ELF-1 (cell line): ENCODE data around the gene PAPOLA.
"Not testable (repeated sequence)": the region's sequence is repeated elsewhere in the genome, so short reads cannot be mapped to it uniquely, and the experiment has no call there.

Experiments
- DNase-seq: peaks from one replicate; pipeline ENCODE4 v3.0.0-alpha.2; 2016; ENCODE audit warnings: low read depth, low spot score

The PAPOLA gene

DNA sequence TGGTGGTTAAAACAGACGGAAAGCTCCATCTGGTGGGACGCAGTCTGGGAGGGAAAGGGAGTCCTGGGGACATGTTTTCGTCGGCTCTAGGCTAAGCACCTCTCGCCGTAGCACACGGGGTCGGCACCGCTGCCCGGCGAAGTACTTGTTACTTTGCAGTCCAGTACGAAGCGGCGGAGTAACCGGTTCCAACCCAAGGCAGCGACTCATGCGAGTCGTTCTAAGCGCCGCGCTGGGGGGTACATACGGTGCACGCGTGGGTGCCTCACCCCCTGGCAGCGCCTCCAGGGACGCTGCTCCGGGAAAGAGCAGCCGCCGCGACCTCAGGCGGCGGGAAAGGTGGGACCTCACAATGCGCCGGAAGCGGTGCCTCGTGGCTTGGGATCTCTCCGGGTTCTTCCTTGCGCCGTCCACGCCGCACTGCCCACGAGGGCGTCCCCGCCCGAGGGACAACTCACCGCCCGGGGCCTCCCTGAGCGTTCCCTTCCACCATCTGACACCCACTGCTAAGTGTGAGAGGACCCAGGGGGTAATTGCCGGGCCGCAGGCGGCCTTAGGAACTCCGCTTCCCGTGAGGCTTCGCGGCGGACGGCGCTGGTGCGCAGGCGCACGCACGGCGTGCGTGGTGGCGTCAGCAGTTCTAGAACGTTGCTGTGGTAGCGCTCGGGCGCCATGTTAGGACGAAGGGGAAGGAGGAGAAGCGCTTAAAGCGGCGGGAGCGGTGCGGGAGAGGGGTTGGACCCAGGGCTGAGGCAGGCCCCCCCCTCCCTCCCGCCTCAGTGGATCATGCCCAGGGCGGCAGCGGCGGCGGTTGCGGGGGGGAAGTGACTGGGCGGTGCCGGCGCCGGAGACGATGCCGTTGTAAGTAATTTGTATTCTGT, at the start of gene PAPOLA:
TSS of gene PAPOLA (plus strand) at position 643 of the 881 bp plus-strand sequence. CDS start at position 854, 211 bp downstream.
- DNase-seq = peak; percentile 96

DNA sequence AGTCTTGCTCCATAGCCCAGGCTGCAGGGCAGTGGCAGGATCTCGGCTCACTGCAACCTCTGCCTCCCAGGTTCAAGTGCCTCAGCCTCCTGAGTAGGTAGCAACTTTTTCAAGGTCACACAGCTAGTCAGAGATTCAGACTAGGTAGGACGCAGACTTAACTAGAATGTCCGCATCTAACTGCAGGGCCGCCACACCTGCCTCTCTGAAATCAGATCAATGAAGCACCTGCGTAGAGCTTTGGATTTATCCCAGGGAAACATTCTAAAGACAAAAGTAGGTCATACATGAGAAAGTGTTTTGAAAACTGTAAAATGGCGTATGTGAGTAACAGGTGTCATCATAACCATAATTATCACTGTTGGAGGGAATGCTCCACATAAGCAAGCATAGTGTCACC, 49.5 kb upstream of the PAPOLA start:
- no peak for DNase-seq

DNA sequence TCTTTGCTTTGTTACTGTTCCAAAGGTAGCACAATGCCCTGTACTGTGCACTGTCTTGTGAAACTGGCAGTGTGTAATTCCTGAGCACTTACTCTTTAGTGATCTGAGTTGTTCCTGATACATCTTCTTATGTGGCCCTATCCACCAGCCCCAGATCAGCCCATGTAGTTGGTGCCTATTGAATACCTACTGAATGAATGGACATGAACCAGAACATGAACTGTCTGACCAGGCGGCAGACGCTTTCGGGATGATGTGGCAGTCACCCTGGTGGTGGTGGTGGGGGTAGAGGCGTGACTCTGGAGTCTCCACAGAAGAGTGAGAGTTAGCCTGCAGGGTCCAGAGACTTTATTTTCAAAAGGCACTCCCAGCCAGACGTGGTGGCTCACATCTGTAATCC, 46.6 kb upstream of the PAPOLA start:
- no peak for DNase-seq

DNA sequence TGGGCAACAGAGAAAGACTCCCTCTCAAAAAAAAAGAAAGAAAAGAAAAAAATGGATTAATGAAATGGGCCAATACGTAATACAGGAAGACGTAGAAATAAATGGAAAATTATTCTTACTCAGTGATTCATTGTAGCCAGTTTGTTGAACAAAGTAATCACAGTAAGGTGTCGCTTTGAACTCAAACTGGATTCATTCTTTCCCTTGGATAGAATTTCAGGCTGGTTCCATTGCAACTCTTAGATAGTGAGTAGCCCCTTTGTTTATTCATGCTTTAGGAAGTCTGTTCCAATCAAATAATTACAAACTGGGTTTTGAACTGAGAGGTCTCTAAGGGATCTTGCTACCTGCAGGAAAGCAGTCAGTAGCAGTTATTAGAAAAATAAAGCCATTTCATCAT, 42.3 kb upstream of the PAPOLA start:
- no peak for DNase-seq

DNA sequence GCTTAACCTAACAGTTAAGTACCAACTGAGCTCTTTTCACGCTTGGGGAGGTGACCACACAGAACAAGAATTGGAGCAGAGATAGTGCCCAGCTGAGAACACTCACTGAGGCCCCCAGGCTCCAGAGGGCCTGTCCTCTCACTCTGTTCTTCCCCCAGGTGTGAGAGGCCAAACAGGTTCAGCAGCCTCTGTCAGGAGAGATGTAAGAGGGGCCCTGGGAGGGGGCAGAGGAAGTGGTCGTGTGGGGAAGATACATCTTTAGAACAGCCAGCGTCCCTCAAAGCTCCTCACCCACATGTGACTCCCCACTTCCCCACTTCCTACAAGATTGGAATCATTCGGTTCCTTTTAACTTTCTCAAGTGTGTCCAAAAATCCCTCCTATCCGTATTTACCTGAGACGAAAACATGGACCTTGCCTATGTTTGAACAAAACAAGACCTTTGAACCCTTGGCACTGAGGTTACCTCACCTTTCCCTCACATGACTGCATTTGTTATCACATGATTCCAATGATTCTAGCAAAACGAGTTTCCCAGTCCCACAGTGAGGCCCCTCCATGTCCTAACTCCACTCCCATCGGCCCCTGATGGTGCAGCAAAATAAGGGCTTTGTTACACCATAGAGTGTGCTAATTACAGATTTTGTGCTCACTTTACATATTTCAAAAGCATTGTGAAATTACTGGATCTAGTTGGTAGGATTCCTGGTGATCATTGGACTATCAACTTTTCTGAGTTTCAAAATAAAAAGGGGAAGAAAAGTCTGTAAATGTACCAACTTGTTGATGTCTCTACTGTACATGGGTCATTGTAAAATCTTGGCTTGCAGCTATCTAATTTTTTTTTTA, 40.0 kb upstream of the PAPOLA start:
- peak; percentile 89 for DNase-seq

GRCh38 chr14:96464136-96464535, 38.0 kb upstream of the PAPOLA start:
- no peak for DNase-seq

DNA sequence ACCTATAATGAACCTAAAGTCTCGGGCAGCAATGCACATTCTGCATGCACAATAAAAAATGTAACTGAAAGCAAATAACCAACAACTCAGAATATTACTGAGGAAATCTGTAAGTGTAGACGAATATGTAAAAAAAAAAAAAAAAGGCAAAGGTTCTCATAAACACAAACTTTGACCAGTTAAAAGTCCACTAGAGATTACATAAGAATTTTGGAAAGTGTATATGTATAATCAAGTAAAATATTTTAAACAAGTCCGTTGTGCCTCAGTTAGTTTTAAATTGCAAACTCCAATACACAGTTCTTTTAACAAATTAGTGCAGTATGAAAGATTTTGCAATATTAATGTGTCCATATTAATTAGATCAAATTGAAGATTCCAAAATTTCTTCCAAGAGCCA, 35.3 kb upstream of the PAPOLA start:
- no peak for DNase-seq

DNA sequence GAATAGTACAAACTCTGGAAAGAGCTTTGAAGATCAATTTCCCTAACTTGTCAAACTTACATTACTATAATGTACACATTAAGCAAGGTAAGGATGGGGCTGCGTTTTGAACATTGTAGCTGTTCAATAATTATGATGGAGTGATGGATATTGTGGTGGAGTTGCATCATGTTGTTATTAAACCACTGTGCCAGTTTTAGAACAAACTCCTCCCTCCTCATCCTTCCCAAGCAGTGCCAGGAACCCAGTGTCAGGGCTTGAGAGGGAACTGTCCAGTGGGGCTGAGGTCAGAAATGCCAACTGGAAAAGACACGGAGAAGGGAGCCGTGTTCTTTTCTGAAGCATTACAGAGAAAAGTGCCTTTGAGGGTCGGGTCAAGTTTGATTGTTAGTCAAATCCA, 31.9 kb upstream of the PAPOLA start:
- no peak for DNase-seq

GRCh38 chr14:96470967-96471366, 31.2 kb upstream of the PAPOLA start:
- DNase-seq = not testable (repeated sequence)

- no peak for DNase-seq
Measured at GRCh38 chr14:96478119-96478518, 24.1 kb upstream of the PAPOLA start.

DNA sequence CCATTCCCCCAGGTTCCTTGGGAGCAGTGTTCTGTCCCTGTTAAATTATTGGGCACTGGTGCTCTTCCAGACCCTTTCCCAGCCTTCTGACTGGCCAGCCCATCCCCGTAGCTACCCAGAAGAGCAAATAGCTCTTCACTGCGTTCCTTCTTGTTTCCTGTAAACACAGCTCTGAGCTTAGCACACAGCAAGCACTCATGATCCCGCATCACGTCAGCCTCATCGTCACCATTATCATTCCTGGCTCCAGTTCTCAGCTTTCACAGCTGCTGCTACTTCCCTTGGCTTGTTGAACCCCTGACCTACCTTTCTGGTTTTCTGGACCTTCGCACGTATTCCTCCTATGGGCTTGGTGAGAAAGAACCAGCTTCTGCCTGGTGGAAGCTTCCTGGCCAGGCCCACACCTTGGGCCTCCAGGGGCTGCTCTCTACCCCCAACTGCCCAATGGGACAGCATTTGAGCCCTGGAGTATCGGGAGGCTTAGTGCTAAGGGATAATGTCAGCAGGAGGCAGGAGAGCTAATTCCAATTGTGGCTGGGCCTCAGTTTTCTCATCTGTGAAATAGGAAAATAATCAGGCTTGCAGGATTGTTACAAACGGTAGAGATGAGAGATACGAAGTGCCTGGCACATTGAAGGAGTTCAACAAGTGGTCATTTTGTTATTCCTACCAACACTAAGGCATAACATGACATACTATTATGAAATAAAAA, 22.6 kb upstream of the PAPOLA start:
- peak; percentile 85 for DNase-seq

GRCh38 chr14:96481731-96482314, 20.4 kb upstream of the PAPOLA start:
- DNase-seq = no peak

DNA sequence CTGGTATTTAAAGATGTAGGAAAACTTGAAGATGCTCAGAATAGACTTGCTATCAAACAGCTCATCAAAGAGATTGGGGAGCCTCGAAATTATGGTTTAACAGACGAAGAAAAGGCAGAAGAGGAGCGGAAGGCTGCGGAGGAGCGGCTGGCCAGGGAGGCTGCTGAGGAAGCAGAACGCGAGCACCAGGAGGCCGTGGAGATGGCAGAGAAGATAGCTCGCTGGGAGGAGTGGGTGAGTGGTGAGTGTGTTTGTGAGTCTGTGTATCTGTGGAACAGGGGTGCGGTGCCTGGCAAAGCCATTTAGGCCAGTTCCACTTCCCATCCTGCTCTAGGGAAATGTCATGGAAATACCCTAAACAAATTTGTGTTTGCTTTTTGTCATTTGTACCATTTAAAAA, 19.2 kb upstream of the PAPOLA start:
- DNase-seq = no peak

DNA sequence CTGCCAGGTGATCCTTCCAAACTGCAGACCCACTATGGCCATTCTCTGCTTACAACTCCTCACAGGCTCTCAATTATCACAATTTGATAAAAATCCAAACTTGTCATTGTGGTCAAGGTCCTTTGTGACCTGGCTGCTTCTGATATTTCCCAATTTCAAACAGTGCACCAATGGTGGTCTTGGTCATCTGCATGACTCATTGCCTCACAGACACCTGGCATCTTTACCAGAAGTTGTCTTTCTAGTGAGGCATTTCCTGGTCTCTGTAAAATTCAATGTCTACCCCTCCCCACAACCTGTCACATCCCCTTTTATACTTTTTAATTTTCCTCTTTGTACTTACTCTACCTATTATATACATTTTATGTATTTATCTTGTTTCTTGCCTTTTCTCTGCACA, 17.8 kb upstream of the PAPOLA start:
- DNase-seq = no peak

GRCh38 chr14:96486705-96487104, 15.5 kb upstream of the PAPOLA start:
- no peak for DNase-seq

DNA sequence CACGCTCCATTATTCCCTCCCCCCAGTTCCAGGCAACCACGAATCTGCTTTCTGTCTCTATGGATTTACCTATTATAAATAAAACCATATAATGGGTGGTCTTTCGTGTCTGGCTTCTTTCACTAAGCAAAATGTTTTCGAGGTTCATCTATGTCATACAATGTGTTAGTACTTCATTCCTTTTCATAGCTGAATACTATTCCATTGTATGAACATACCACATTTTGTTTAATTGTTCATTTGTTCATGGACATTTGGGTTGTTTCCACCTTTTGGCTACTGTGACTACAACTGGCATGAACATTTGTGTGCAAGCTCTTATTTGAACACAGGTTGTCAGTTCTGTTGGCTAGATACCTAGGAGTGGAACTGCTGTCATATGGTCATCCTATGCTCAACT, 12.9 kb upstream of the PAPOLA start:
- DNase-seq = no peak

- no peak for DNase-seq
Measured at GRCh38 chr14:96493178-96493577, 9.0 kb upstream of the PAPOLA start.

- DNase-seq = no peak
Measured at GRCh38 chr14:96494331-96494730, 7.9 kb upstream of the PAPOLA start.

GRCh38 chr14:96497087-96497486, 5.1 kb upstream of the PAPOLA start:
- no peak for DNase-seq

DNA sequence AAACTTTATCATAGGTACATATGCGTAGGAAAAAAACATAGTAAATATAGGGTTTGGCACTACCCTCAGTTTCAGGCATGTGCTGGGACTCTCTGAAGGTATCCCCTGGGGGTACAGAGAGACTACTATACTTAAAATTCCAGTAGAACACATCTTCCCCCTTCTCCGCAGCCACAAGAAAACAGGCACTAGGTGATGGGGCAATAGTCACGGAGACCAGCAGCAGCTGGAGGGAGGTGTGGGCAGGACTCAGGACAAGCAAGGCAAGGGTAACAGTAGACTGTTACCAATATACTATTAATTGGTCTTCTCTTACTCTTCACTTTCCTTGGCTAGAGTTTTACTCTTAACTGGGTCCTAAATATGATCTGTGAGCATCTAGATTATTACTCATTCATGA, 4.6 kb upstream of the PAPOLA start:
- DNase-seq = peak; percentile 59

DNA sequence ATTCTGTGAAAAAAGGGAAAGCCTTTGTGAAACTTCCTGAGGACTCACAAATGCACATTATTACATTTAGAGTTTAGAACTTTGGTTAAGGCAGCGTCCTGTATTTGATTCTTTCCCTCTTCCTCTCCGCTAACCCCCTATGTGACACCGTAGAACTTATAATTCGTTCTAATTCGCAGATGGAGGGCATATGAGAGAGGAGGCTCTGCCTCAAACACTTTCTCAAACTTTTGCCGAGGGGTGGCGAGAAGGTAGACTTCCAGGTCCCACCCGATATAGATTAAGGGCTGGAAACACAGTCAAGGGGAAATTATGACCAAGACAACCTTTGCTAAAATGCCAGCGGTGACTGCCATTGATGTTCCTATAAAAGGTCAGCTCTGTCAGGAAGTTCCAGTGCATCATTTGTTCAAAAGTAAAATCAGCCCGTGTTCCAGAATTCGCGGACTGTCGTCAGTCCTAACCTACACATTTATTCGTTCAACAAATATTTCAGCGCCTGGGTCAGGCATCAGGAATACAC, 904 bp upstream of the PAPOLA start:
- DNase-seq = no peak
